Muscle layer of duodenum (tissue), 2 donors: ENCODE results near the gene FNDC3B.
A peak's percentile ranks its signal among the peaks of the same experiment; 100 is the strongest.

ENCODE experiments used
- H3K27ac ChIP-seq: one replicate; pipeline ENCODE4 v1.7.0; 2013; ENCODE audit warnings: mild to moderate bottlenecking, low read length
- H3K27me3 ChIP-seq: one replicate; pipeline ENCODE4 v1.7.0; 2013; ENCODE audit warnings: low read depth, mild to moderate bottlenecking, control low read depth, low read length
- H3K36me3 ChIP-seq, 2 donors: one replicate each; pipeline ENCODE4 v1.7.0; 2013; ENCODE audit warnings: low read length in 2 of 2, control low read depth in 1 of 2, mild to moderate bottlenecking in 1 of 2; ENCODE audit not compliant: insufficient read depth in 2 of 2, control insufficient read depth in 1 of 2
- H3K4me1 ChIP-seq, 2 donors: one replicate each; pipeline ENCODE4 v1.7.0; 2013; ENCODE audit warnings: low read length in 2 of 2, mild to moderate bottlenecking in 2 of 2, control low read depth in 1 of 2, moderate library complexity in 1 of 2; ENCODE audit not compliant: insufficient read depth in 2 of 2, control insufficient read depth in 1 of 2
- H3K4me3 ChIP-seq, 2 donors: one replicate each; pipeline ENCODE4 v1.7.0; 2013; ENCODE audit warnings: low read length in 2 of 2, low read depth in 1 of 2, mild to moderate bottlenecking in 1 of 2
- H3K9me3 ChIP-seq, 2 donors: one replicate each; pipeline ENCODE4 v1.7.0; 2013; ENCODE audit warnings: low read length in 2 of 2, control low read depth in 1 of 2, mild to moderate bottlenecking in 1 of 2; ENCODE audit not compliant: control insufficient read depth in 1 of 2
- donor health status: healthy.

FNDC3B gene

DNA sequence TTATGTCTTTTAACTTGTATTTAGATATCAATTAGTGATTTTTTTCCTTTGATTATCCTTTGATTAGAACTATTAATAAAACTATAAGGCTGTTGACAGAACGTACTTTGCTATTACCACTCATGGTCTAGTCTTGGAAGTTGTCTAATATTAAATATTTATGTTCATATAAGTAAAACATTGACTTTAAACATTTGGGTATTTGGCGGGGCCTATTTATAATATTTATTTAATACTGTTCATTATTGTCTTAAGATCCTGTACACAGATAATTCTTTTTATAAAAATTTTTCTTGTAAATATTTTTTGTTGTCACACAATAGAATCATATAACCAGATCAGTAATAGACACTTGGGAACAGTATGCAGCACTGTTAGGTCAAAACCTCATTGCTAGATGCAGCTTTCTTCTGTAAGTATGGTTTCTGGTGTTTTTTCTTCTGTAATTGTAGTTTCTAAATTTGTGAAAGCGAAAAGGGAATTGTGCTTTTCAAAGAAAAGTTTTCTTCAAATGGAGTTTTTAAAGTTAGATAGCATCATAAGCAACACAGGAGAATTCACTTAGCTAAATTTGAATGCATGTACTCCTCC is 93.4 kb downstream of the FNDC3B start:
- Histone ChIP-seq H3K27me3 (no peaks in the 10 kb centered on the region), H3K4me3 (no peak overlapping the region), H3K4me1 (peaks cover 8 to 28% of the 10 kb centered on the region in 2 donors), H3K36me3 (peaks cover 4 to 16% of the 10 kb centered on the region in 2 donors), H3K9me3 (no peaks in the 10 kb centered on the region), H3K27ac (no peak overlapping the region)

DNA sequence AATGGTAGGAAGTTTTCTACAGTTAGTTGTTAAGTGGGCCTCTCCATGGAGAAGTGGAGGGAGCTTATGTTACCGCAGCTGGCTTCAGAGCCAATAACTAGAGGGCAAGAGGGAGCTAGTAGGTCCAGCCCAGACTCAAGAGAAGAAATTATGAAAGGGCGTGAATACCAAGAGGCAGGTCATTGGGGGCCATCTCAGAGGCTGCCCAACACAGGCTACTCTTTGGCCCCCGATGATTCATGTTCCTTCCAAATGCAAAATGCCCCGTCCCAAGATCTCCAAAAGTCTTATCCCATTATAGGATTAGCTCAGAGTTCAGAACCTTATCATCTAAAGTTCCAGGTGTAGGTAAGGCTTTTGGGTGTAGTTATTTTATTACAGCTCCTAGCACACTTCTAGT is 94.5 kb downstream of the FNDC3B start:
- no peaks in the 10 kb centered on the region for H3K27me3 ChIP-seq
- peak overlapping the region; percentile 27 for H3K27ac ChIP-seq
- H3K36me3 ChIP-seq = peaks cover 4 to 16% of the 10 kb centered on the region in 2 donors
- H3K4me3 ChIP-seq = no peak overlapping the region
- no peaks in the 10 kb centered on the region for H3K9me3 ChIP-seq
- peaks cover 12 to 23% of the 10 kb centered on the region in 2 donors for H3K4me1 ChIP-seq

DNA sequence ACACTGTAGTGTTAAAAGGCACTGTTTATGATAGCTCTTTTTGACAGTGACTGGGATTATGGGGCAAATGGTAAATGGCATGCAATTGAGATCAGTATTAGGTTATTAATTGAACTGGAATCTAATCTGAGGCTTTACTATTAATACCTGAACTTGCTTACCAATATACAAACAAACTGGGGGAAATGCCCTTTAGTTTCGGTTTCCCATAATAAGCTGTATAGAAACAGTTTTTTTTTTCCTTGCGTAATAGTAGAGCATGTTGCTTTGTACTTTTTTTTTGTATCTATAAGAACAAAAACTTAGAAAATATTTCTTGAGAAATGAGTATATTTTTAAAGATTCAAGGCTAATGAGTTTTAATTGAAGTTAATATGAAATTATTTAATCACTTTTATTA is 95.0 kb downstream of the FNDC3B start:
- H3K4me1 ChIP-seq = peaks cover 17 to 23% of the 10 kb centered on the region in 2 donors
- H3K36me3 ChIP-seq = peaks cover 4 to 16% of the 10 kb centered on the region in 2 donors
- no peaks in the 10 kb centered on the region for H3K27me3 ChIP-seq
- no peak overlapping the region for H3K27ac ChIP-seq
- no peaks in the 10 kb centered on the region for H3K9me3 ChIP-seq
- no peak overlapping the region for H3K4me3 ChIP-seq

GRCh38 chr3:172135185-172135584 is 95.8 kb downstream of the FNDC3B start:
- Histone ChIP-seq H3K27me3 (no peaks in the 10 kb centered on the region), H3K4me1 (peaks cover 25 to 29% of the 10 kb centered on the region in 2 donors), H3K9me3 (no peaks in the 10 kb centered on the region), H3K36me3 (peaks cover 4 to 14% of the 10 kb centered on the region in 2 donors), H3K27ac (peak overlapping the region; percentile 56), H3K4me3 (no peak overlapping the region)

DNA sequence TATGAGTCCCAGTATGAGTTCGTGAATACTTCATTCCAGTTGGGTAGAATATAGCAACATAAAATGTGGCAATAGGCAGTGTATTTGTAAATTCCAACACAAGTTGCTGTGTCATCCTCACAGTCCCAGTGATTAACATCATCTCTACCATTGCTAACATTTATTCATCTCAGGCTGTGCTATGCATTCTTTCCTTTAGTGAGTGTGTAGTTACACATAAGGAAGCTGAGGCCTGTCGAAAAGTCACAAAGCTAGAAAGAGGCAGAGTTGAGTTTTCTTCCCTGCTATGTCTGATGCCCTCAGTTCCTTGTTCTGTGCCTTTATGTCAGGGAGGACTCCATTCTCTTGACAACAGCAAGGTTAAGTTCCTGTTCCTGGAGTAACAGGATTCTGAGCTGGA is 96.4 kb downstream of the FNDC3B start:
- peaks cover 4 to 10% of the 10 kb centered on the region in 2 donors for H3K36me3 ChIP-seq
- H3K9me3 ChIP-seq = no peaks in the 10 kb centered on the region
- H3K4me1 ChIP-seq = peaks cover 30 to 35% of the 10 kb centered on the region in 2 donors
- H3K27ac ChIP-seq = peak overlapping the region; percentile 56
- H3K27me3 ChIP-seq = no peaks in the 10 kb centered on the region
- no peak overlapping the region for H3K4me3 ChIP-seq

GRCh38 chr3:172136330-172136729 is 97.0 kb downstream of the FNDC3B start:
- Histone ChIP-seq H3K27ac (peak overlapping the region; percentile 56), H3K9me3 (no peaks in the 10 kb centered on the region), H3K27me3 (no peaks in the 10 kb centered on the region), H3K4me3 (no peak overlapping the region), H3K36me3 (peaks cover 4 to 13% of the 10 kb centered on the region in 2 donors), H3K4me1 (peaks cover 34 to 40% of the 10 kb centered on the region in 2 donors)

DNA sequence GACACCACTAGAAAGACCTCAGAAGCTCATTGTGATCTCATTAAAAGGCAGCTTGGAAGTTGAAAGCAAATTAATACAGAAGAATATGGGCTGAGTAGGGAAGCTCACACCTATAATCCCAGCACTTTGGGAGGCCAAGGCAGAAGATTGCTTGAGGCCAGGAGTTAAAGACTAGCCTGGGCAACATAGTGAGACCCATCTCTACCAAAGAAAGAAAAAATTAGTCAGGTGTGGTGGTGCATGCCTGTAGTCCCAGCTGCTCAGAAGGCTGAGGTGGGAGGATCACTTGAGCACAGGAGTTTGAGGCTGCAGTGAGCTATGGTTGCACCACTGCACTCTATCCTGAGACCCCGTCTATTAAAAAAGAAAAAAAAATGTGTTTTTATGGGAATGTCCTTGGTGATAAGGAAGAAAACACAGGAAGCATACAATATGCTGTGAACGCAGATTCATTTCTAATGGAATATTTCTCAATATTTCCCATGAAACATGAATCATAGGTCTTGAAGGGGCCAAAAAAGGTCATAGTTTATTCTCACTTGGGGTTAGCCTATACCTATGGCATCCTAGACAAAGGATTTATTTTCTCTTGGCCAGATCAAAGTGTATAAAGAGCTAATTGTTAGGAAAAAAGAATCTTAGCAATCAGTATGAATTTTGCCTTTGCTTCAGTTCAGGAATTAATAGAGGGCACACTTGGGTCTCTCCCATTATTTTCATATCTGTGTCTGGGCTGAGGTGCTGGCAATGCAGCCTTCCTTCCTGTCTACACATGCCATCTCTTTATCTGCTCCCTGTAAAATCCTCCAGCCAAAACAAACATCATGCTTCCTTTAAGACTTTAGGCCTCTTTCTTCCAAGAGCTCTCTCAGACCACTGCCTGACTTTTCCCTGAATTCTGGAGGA is 98.2 kb downstream of the FNDC3B start:
- Histone ChIP-seq H3K9me3 (no peaks in the 10 kb centered on the region), H3K4me3 (no peak overlapping the region), H3K36me3 (peaks cover 4 to 15% of the 10 kb centered on the region in 2 donors), H3K27ac (peak overlapping the region; percentile 77), H3K27me3 (no peaks in the 10 kb centered on the region), H3K4me1 (peaks cover 40 to 52% of the 10 kb centered on the region in 2 donors)

DNA sequence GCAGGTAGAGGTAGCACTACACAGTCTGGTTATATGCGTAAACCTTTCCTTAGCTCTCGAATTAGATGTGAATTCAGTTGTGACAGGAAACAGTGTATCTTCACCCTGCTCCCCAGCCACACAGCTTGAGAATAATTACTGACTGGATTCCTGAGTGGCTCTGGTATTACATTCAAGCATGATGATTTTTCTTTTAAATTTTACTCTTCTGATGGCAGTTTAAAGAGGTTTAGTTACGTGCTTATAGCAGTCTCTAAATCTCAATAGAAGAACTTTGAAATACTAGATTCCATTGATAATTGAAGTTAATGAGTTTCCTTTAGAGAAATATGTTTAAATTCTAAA is 98.8 kb downstream of the FNDC3B start:
- Histone ChIP-seq H3K4me3 (no peak overlapping the region), H3K4me1 (peaks cover 41 to 54% of the 10 kb centered on the region in 2 donors), H3K9me3 (no peaks in the 10 kb centered on the region), H3K27me3 (no peaks in the 10 kb centered on the region), H3K36me3 (peaks cover 4 to 15% of the 10 kb centered on the region in 2 donors), H3K27ac (peak overlapping the region; percentile 77)

GRCh38 chr3:172138792-172139507 is 99.6 kb downstream of the FNDC3B start:
- Histone ChIP-seq H3K27me3 (no peaks in the 10 kb centered on the region), H3K4me1 (peaks cover 41 to 54% of the 10 kb centered on the region in 2 donors), H3K27ac (peak overlapping the region; percentile 77), H3K36me3 (peaks cover 3 to 15% of the 10 kb centered on the region in 2 donors), H3K9me3 (no peaks in the 10 kb centered on the region), H3K4me3 (no peak overlapping the region)

DNA sequence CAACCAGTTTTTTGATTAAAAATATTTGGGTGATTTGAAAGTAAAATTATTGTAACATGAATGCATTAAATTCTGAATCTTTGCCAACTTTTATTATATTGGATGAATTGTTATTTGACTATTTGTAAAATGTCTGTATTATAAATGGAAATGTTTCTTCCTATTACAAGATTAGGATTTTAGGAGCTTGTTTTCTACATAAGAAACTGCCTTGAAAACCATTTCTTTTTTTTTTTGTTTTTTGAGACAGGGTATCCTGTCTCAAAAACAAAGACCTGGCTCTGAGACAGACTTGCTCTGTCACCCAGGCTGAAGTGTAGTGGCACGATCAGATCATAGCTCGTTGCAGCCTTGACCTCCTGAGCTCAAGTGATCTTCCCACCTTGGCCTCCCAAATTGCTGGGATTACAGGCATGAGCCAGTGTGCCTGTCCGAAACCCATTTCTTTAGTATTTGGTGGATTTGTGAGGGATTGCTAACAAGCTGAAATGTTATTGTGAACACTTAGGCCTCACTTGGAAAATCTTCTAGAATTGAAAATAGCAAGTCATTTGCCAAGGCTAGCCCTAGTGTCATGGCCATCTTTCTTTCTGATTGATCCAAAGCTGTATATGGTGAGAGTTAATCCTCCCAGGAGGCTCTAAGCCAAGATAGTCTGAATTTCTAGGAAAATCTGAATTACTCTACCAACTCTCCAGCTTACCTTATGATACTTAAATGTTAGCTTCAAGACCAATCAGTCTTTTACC is 100.3 kb downstream of the FNDC3B start:
- no peak overlapping the region for H3K4me3 ChIP-seq
- peaks cover 0 to 15% of the 10 kb centered on the region in 2 donors for H3K36me3 ChIP-seq
- H3K4me1 ChIP-seq = peaks cover 41 to 54% of the 10 kb centered on the region in 2 donors
- H3K27me3 ChIP-seq = no peaks in the 10 kb centered on the region
- H3K27ac ChIP-seq = peak overlapping the region; percentile 77
- no peaks in the 10 kb centered on the region for H3K9me3 ChIP-seq
